Left ventricle myocardium inferior (tissue), 1 donor: ENCODE measurements around the gene ITGAD. TPM values are rescaled to one million over a fixed set of nuclear protein-coding genes. Genes with fewer than 3 reads are reported as not detected.

Experiments used
- DNase-seq: peaks from one replicate; pipeline ENCODE4 v3.0.0-alpha.2; 2020
- H3K27ac ChIP-seq: fragments of 200-600 bp; replicated peaks from 2 replicates; pipeline ENCODE4 v1.8.0; 2021
- H3K27me3 ChIP-seq: fragments of 200-600 bp; 2 replicates; pipeline ENCODE4 v1.8.0; 2021; ENCODE audit warnings: low read depth
- H3K36me3 ChIP-seq: fragments of 200-600 bp; 2 replicates; pipeline ENCODE4 v1.8.0; 2021
- H3K4me1 ChIP-seq: fragments of 200-600 bp; 2 replicates; pipeline ENCODE4 v1.8.0; 2021
- H3K4me3 ChIP-seq: fragments of 200-600 bp; 2 replicates; pipeline ENCODE4 v1.8.0; 2021; ENCODE audit warnings: mild to moderate bottlenecking, moderate library complexity
- H3K9me3 ChIP-seq: fragments of 200-600 bp; replicated peaks from 2 replicates; pipeline ENCODE4 v1.8.0; 2021
- intact Hi-C: fragments of 100-400 bp; cut with micrococcal nuclease; formaldehyde crosslinking; loops from one replicate; pipeline ENCODE4 v1.11.0; 2022
- total RNA-seq: library from RNA; stranded (reverse); fragmentation: NEBNext Ultra II Directional; extraction: Animal tissue kit (Norgen Biotek cat#: 25700); gene quantifications from one replicate; pipeline ENCODE4 v1.2.1, GENCODE V29; 2021
- TF ChIP-seq, protein P1 (sequence below): fragments of 200-600 bp; IDR thresholded peaks from 2 replicates; pipeline ENCODE4 v1.8.0; 2021; ENCODE audit warnings: antibody characterized with exemption, mild to moderate bottlenecking, borderline replicate concordance
- donor health status: DM: no; HTN: yes; CAD: no; lungs with severe emphysema.

The ITGAD gene
- total RNA-seq, 1 donor from 2014 or later = not detected

DNA sequence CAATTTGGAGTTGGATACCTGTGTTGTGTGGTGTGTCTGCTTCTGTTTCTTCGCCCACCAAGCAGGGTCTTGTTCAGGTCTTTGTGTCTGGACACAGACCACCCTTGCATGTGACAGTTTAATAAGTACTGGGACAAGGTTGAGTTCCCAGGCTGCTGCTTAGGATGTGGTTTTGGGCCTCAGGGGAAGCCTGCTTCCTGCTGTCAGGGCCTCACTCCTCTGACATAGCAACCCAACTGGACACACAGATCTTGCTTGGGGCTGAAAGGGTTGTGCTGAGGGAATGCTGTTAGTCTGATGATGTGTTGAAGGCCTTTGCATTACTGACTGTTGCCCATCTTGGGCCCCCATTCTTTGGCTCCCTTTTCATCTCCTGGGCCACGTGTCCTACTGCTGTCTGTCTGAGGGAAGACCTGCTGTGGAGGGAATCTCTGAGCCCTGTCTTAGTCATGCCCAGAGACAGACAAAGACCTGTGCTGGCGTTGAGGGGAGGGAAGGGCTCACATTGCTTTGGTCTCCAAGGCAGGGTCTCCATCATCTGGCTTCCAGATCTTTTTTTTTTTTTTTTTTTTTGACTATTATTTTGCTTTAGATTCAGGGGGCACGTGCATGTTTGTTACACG, 74.1 kb downstream of the ITGAD start:
- TF ChIP-seq, protein P1, sequence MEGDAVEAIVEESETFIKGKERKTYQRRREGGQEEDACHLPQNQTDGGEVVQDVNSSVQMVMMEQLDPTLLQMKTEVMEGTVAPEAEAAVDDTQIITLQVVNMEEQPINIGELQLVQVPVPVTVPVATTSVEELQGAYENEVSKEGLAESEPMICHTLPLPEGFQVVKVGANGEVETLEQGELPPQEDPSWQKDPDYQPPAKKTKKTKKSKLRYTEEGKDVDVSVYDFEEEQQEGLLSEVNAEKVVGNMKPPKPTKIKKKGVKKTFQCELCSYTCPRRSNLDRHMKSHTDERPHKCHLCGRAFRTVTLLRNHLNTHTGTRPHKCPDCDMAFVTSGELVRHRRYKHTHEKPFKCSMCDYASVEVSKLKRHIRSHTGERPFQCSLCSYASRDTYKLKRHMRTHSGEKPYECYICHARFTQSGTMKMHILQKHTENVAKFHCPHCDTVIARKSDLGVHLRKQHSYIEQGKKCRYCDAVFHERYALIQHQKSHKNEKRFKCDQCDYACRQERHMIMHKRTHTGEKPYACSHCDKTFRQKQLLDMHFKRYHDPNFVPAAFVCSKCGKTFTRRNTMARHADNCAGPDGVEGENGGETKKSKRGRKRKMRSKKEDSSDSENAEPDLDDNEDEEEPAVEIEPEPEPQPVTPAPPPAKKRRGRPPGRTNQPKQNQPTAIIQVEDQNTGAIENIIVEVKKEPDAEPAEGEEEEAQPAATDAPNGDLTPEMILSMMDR = no peak
- peaks cover 17% of the 10 kb centered on the region for H3K4me1 ChIP-seq
- intact Hi-C loops = no loop called here
- no peak overlapping the region for H3K27ac ChIP-seq
- DNase-seq = no peak
- no peak overlapping the region for H3K4me3 ChIP-seq
- H3K36me3 ChIP-seq = peaks cover 38% of the 10 kb centered on the region
- no peaks in the 10 kb centered on the region for H3K27me3 ChIP-seq
- H3K9me3 ChIP-seq = no peaks in the 10 kb centered on the region

DNA sequence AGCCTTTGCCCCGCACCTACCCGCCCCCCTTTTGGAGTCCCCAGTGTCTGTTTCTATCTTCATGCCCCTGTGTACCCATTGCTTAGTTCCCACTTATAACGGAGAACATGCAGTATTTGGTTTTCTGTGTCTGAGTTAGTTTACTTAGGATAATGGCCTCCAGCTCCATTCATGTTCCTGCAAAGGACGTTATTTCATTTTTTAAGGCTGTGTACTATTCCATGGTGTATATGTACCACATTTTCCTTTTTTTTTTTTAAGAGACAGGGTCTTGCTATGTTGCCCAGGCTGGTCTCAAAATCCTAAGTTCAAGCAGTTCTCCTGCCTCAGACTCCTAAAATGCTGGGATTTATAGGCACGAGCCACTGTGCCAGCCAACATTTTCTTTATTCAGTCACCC, 74.7 kb downstream of the ITGAD start:
- Histone ChIP-seq H3K27me3 (no peaks in the 10 kb centered on the region), H3K9me3 (no peaks in the 10 kb centered on the region), H3K4me1 (peaks cover 23% of the 10 kb centered on the region), H3K4me3 (no peak overlapping the region), H3K27ac (no peak overlapping the region), H3K36me3 (peaks cover 32% of the 10 kb centered on the region)
- TF ChIP-seq, protein P1 = no peak
- intact Hi-C loops = no loop called here
- no peak for DNase-seq

DNA sequence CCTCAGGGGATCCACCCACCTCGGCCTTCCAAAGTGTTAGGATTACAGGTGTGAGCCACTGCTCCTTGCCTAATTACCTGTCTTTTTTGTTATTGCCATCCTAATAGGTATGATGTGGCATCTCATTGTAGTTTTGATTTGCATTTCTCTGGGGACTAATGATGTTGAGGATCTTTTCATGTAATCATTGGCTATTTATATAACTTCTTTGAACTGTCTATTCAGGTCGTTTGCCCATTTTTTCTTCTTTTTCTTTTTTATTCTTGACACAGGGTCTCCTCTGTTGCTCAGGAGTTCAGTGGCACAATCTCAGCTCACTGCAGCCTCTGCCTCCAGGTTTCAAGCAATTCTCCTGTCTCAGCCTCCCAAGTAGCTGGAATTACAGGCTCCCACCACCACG, 77.5 kb downstream of the ITGAD start:
- intact Hi-C loops = no loop called here
- H3K9me3 ChIP-seq = no peaks in the 10 kb centered on the region
- H3K36me3 ChIP-seq = peaks cover 33% of the 10 kb centered on the region
- peak overlapping the region; percentile 80 for H3K4me3 ChIP-seq
- no peaks in the 10 kb centered on the region for H3K27me3 ChIP-seq
- TF ChIP-seq, protein P1 = no peak
- no peak for DNase-seq
- peak overlapping the region; percentile 96 for H3K27ac ChIP-seq
- peaks cover 31% of the 10 kb centered on the region for H3K4me1 ChIP-seq

DNA sequence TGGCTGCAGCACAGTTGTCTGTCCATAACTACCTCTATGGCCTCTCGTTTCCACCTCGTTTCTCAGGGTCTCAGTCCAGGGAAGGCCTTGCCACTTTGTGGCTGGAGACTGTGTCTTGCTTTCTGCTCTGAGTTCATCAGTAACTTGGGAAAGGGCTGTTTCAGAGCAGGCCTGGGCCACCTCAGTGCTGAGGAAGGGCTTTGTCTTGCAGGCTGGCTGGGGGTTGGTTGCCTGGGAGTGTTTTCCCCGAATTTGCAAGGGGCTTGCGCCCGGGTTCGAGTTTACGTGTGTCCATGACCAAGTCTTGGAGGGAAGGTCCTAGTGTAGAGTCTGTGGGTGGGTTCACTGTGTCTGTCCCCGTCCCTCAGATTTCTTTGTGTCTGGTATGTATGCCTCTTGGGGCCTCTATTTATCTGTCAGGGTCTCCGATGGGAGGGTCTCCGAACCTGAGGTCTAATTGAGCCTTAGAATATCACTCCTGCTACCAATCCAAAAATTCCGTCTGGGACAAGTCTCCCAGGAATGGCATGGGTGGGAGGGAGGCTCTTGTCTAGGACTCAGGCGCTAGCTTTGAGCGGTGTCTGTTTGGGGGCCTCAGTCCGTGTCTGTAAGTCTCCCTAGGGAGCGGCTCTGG, 78.2 kb downstream of the ITGAD start:
- peaks cover 31% of the 10 kb centered on the region for H3K4me1 ChIP-seq
- peaks cover 1% of the 10 kb centered on the region for H3K27me3 ChIP-seq
- intact Hi-C loops = no loop called here
- TF ChIP-seq, protein P1 = no peak
- no peaks in the 10 kb centered on the region for H3K9me3 ChIP-seq
- H3K27ac ChIP-seq = peak overlapping the region; percentile 96
- H3K4me3 ChIP-seq = peak overlapping the region; percentile 80
- DNase-seq = no peak
- H3K36me3 ChIP-seq = peaks cover 31% of the 10 kb centered on the region

DNA sequence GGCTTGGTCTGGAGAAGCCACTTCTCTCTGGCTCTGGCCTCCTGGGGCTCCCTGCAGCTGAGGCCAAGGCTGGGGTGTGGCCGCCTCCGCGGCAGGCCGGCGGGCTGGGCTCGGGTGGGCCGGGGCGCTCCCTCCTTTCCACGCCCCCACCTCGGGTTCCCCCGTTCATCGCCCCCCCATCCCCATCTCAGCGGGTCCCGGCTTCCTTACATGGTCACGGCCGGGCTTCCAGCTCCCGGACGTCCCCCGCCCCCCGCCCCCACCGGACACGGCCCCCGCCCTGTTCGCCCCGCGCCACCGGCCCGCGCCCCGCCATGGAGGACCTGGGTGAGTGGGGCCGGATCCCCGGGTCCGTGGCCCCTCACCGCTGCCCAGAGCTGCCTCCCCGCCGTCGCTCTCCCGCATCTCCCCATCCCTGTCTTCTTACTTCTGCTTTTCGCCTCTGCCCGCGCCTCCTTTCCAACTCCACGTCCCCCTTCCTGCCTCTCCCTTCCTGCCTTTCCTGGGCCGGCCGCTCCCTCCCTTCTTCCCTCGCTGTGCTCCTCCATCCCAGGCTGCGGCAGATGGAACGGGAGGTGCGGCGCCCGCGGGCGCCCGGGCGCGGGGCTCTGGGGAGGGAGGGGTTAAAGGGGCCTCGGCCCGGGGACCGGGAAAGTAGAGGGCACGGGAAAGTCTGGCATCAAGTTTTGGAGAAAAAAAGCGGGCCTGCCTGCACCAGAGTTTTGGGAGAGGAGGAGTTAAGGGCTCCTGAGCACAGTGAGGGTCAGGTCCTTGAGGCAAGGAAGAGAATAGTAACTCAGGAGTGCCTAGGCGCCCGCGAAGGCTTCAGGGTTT, 79.0 kb downstream of the ITGAD start, which contains the start of gene TGFB1I1:
Gene TGFB1I1 (plus strand): TSS at position 278 of the 834 bp plus-strand sequence. CDS start 37 bp downstream, at position 315.
- DNase-seq = peak; percentile 80
- H3K27ac ChIP-seq = peak within 1 kb of the TSS; percentile 96
- intact Hi-C loops = no loop called here
- H3K9me3 ChIP-seq = no peaks in the 10 kb centered on the region
- TF ChIP-seq, protein P1 = no peak
- peaks cover 5% of the 10 kb centered on the region for H3K27me3 ChIP-seq
- peak within 1 kb of the TSS; percentile 80 for H3K4me3 ChIP-seq
- H3K36me3 ChIP-seq = peaks cover 31% of the 10 kb centered on the region
- H3K4me1 ChIP-seq = peaks cover 31% of the 10 kb centered on the region
